IMR-90 (cell line): Measurements from ENCODE around the gene ETS1. TPM values are rescaled to one million over a fixed set of nuclear protein-coding genes. Genes with fewer than 3 reads are reported as not detected.

Experiments used
- ATAC-seq: fragments of 200-7000 bp; cut with Tn5 transposase; 2 replicates; pipeline ENCODE4 v1.9.1; 2020; ENCODE audit warnings: low read depth, mild to moderate bottlenecking, moderate library complexity
- BruUV-seq: library from RNA; stranded (reverse); fragments of 400-500 nt; replicated peaks from 2 replicates; lab custom pipeline; 2021; lab: Mats Ljungman, UMichigan
- CTCF ChIA-PET: fragments of 300-600 bp; formaldehyde crosslinking; extraction: SDS; loops from one replicate; lab custom pipeline; 2021; ENCODE audit warnings: antibody characterized with exemption; lab: Yijun Ruan, JAX
- POLR2A ChIA-PET: fragments of 300-600 bp; sonication (Branson Sonifier 250); formaldehyde crosslinking; loops from one replicate; lab custom pipeline; 2022; ENCODE audit warnings: antibody characterized with exemption; ENCODE audit not compliant: unreplicated experiment; lab: Charles Lee
- DNase-seq: peaks from one replicate; pipeline ENCODE4 v3.0.0; 2013
- H2AFZ ChIP-seq: replicated peaks from 2 replicates; pipeline ENCODE3; 2013; ENCODE audit warnings: low read length, mild to moderate bottlenecking; ENCODE audit not compliant: poor library complexity
- H2AK5ac ChIP-seq: 2 replicates; pipeline ENCODE4 v1.6.1; 2013; ENCODE audit warnings: low read depth, low read length, inconsistent platforms
- H2AK9ac ChIP-seq: replicated peaks from 2 replicates; pipeline ENCODE3; 2013; ENCODE audit warnings: mild to moderate bottlenecking, low read depth, low read length, moderate library complexity; ENCODE audit not compliant: poor library complexity
- H2BK120ac ChIP-seq: 2 replicates; pipeline ENCODE4 v1.6.1; 2013; ENCODE audit warnings: low read depth, low read length, inconsistent platforms
- H2BK15ac ChIP-seq: 3 replicates; pipeline ENCODE4 v1.6.1; 2013; ENCODE audit warnings: low read depth, low read length, inconsistent platforms
- H2BK20ac ChIP-seq: 2 replicates; pipeline ENCODE4 v1.6.1; 2013; ENCODE audit warnings: low read depth, mild to moderate bottlenecking, inconsistent platforms, low read length, moderate library complexity
- H2BK5ac ChIP-seq: 2 replicates; pipeline ENCODE4 v1.6.1; 2013; ENCODE audit warnings: mild to moderate bottlenecking, low read depth, low read length, inconsistent platforms; ENCODE audit not compliant: poor library complexity, severe bottlenecking
- H3K14ac ChIP-seq: replicated peaks from 2 replicates; pipeline ENCODE4 v1.6.1; 2013; ENCODE audit warnings: low read depth, low read length, inconsistent platforms
- H3K18ac ChIP-seq: 2 replicates; pipeline ENCODE4 v1.6.1; 2013; ENCODE audit warnings: low read depth, low read length, control low read depth
- H3K23ac ChIP-seq: 2 replicates; pipeline ENCODE4 v1.6.1; 2013; ENCODE audit warnings: low read depth, low read length, inconsistent platforms
- H3K27ac ChIP-seq: 2 replicates; pipeline ENCODE4 v1.5.1; 2013; ENCODE audit warnings: mild to moderate bottlenecking, control low read depth, low read length; ENCODE audit not compliant: insufficient read depth
- H3K27me3 ChIP-seq: 2 replicates; pipeline ENCODE4 v1.6.1; 2013; ENCODE audit warnings: low read length; ENCODE audit not compliant: control insufficient read depth, insufficient read depth
- H3K36me3 ChIP-seq: 2 replicates; pipeline ENCODE4 v1.6.1; 2013; ENCODE audit warnings: low read length, mixed read lengths; ENCODE audit not compliant: control insufficient read depth, insufficient read depth
- H3K4ac ChIP-seq: 2 replicates; pipeline ENCODE4 v1.6.1; 2013; ENCODE audit warnings: low read depth, low read length, inconsistent platforms
- H3K4me1 ChIP-seq: 2 replicates; pipeline ENCODE4 v1.6.1; 2013; ENCODE audit warnings: low read length, mixed read lengths; ENCODE audit not compliant: control insufficient read depth, insufficient read depth
- H3K4me2 ChIP-seq: 2 replicates; pipeline ENCODE4 v1.6.1; 2013; ENCODE audit warnings: low read depth, mild to moderate bottlenecking, control low read depth, low read length, moderate library complexity
- H3K4me3 ChIP-seq: 2 replicates; pipeline ENCODE4 v1.5.1; 2013; ENCODE audit warnings: low read depth, mild to moderate bottlenecking, control low read depth, low read length, moderate library complexity; ENCODE audit not compliant: insufficient read depth
- H3K56ac ChIP-seq: 2 replicates; pipeline ENCODE4 v1.6.1; 2013; ENCODE audit warnings: low read length, inconsistent platforms; ENCODE audit not compliant: insufficient read depth; ENCODE audit errors: extremely low read depth
- H3K79me1 ChIP-seq, 2 experiments: 2 replicates each; pipeline ENCODE4 v1.6.1; 2013; ENCODE audit warnings: low read length in 2 of 2, inconsistent platforms in 1 of 2, low read depth in 1 of 2
- H3K9ac ChIP-seq: 2 replicates; pipeline ENCODE4 v1.6.1; 2013; ENCODE audit warnings: low read depth, low read length, control low read depth
- H3K9me1 ChIP-seq: 2 replicates; pipeline ENCODE4 v1.6.1; 2013; ENCODE audit warnings: low read length, inconsistent platforms; ENCODE audit not compliant: insufficient read depth
- H3K9me3 ChIP-seq: 2 replicates; pipeline ENCODE4 v1.6.1; 2013; ENCODE audit warnings: low read length; ENCODE audit not compliant: control insufficient read depth, insufficient read depth
- H4K20me1 ChIP-seq: 2 replicates; pipeline ENCODE4 v1.6.1; 2013; ENCODE audit warnings: low read length, inconsistent platforms; ENCODE audit not compliant: insufficient read depth
- H4K5ac ChIP-seq: 2 replicates; pipeline ENCODE4 v1.6.1; 2013; ENCODE audit warnings: mild to moderate bottlenecking, low read depth, low read length, control low read depth
- H4K8ac ChIP-seq, 2 experiments: 2 replicates each; pipeline ENCODE4 v1.6.1; 2013; ENCODE audit warnings: low read depth in 2 of 2, low read length in 2 of 2, control low read depth in 1 of 2, inconsistent platforms in 1 of 2
- H4K91ac ChIP-seq: 2 replicates; pipeline ENCODE4 v1.6.1; 2013; ENCODE audit warnings: low read depth, low read length, inconsistent platforms; ENCODE audit not compliant: insufficient read depth
- SMC3 ChIP-seq: fragments of 150-350 bp; IDR thresholded peaks from 2 replicates; pipeline ENCODE4 v1.6.1; 2016; ENCODE audit warnings: low read depth, mild to moderate bottlenecking, antibody characterized with exemption, low read length, moderate library complexity
- WGBS, 2 experiments: methylation state at CpG; one replicate each; pipeline versions ENCODE4 v1.1.5 to v1.1.7; 2013; ENCODE audit warnings: missing lambda C conversion rate in 2 of 2; ENCODE audit not compliant: insufficient read length in 1 of 2; ENCODE audit errors: extremely low coverage in 2 of 2; 5-methylcytosine and 5-hydroxymethylcytosine counted together
- dilution Hi-C: fragments of 300-500 bp; cut with HindIII; formaldehyde crosslinking; loops from one replicate; pipeline ENCODE4 v1.14.3; 2018; ENCODE audit warnings: low sequenced_read_pairs; ENCODE audit not compliant: unreplicated experiment
- in situ Hi-C: fragments of 300-500 bp; cut with MboI; formaldehyde crosslinking; loops from 3 replicates; pipeline ENCODE4 v1.14.3; 2019; ENCODE audit warnings: low sequenced_read_pairs, inconsistent platforms, mixed read lengths
- intact Hi-C: fragments of 100-400 bp; cut with micrococcal nuclease; formaldehyde crosslinking; loops from 2 replicates; pipeline ENCODE4 v1.10.0; 2022
- polyA plus RNA-seq, 3 experiments: library from polyadenylated mRNA; depleted of rRNA; stranded (reverse); fragments of >200 nt; gene quantifications; 2 replicates each; pipeline ENCODE4 v1.2.3, GENCODE V29; 2012; ENCODE audit warnings: low replicate concordance in 1 of 3
- total RNA-seq: library from RNA; depleted of rRNA; stranded (reverse); fragments of >200 nt; gene quantifications from 2 replicates; pipeline ENCODE4 v1.2.3, GENCODE V29; 2012

Gene ETS1
- total and polyA plus RNA-seq, 2 of the 4 experiments (the other 2 are of a cell fraction) = 41.2 to 56.3 TPM

DNA sequence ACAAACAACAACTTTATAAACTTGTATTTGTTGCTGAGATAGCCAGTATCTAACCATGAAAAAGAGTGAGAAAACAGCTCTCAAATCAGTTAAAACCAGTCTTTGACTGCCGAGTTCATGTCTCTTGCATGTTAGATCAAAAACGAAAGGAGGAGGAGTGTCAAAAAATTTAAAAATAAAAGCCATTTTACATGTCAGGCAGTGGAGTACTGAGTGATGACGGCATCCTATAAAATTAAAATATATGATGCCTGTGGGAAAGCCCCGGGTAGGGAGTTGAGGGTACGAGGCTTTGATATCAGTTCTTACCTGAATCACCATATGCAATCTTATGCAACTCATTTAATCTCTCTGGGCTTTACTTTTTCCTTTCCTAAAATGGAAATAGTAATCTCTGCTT, 117.3 kb downstream of the ETS1 start:
- POLR2A ChIA-PET = no interaction called here
- WGBS, 2 experiments = no CpG with 5 or more reads among the region's 5 CpGs
- peaks cover 30% of the 10 kb centered on the region for H3K36me3 ChIP-seq

More for the DNA sequence above, 117.3 kb downstream of the ETS1 start:
- Histone ChIP-seq H3K18ac (no peak overlapping the region), H3K4me2 (no peak overlapping the region), H4K91ac (no peak overlapping the region), H3K4me1 (peaks cover 40% of the 10 kb centered on the region), H2AFZ (no peak overlapping the region), H3K9me1 (peaks cover 44% of the 10 kb centered on the region), H2BK20ac (no peak overlapping the region), H2BK15ac (no peak overlapping the region), H3K14ac (no peak overlapping the region), H3K9me3 (no peaks in the 10 kb centered on the region), H4K20me1 (peaks cover 51% of the 10 kb centered on the region), H3K27me3 (no peaks in the 10 kb centered on the region), H2AK9ac (no peak overlapping the region), H4K8ac (no peak overlapping the region), H3K4me3 (no peak overlapping the region), H2AK5ac (no peak overlapping the region), H2BK120ac (no peak overlapping the region), H4K5ac (no peak overlapping the region), H3K4ac (no peak overlapping the region), H2BK5ac (no peak overlapping the region), H3K56ac (no peak overlapping the region), H3K23ac (no peak overlapping the region), H3K79me1 (peaks cover 46 to 87% of the 10 kb centered on the region in 2 experiments), H3K9ac (no peak overlapping the region), H3K27ac (no peak overlapping the region)
- dilution Hi-C loops (no loop called here), in situ Hi-C loops (no loop called here), intact Hi-C loops (no loop called here)
- CTCF ChIA-PET = no interaction called here
- BruUV-seq = no TSS peak
- no peak for ATAC-seq
- DNase-seq = no peak
- no peak for TF ChIP-seq SMC3
